Measurements from ENCODE around the gene MAP2. TPM values are rescaled to one million over a fixed set of nuclear protein-coding genes. Genes with fewer than 3 reads are reported as not detected.

The MAP2 gene
- total RNA-seq, 2 experiments from 2014 or later, result not detected

- POLR2A ChIA-PET, result interaction anchor here (0.6 kb wide), 1 partner anchor 197 kb away, joined by 4 read pairs; no protein-coding TSS in a partner anchor
- H3K9me3 Mint-ChIP-seq, result no peaks in the 10 kb centered on the region
- no peaks in the 10 kb centered on the region for H3K36me3 Mint-ChIP-seq
- no peaks in the 10 kb centered on the region for H3K27me3 Mint-ChIP-seq
- no peak overlapping the region for H3K27ac Mint-ChIP-seq
- no peak overlapping the region for H3K4me3 Mint-ChIP-seq
- DNase-seq (no peak), ATAC-seq (ENCODE audit: low read depth) (no peak)
- H3K4me1 Mint-ChIP-seq, result no peaks in the 10 kb centered on the region
Measured at GRCh38 chr2:209451209-209451834, 27.5 kb downstream of the MAP2 start.

- H3K4me3 Mint-ChIP-seq, result no peak overlapping the region
- H3K36me3 Mint-ChIP-seq, result no peaks in the 10 kb centered on the region
- H3K4me1 Mint-ChIP-seq, result no peaks in the 10 kb centered on the region
- POLR2A ChIA-PET, result no interaction called here
- H3K9me3 Mint-ChIP-seq, result no peaks in the 10 kb centered on the region
- DNase-seq, result no peak
- no peak overlapping the region for H3K27ac Mint-ChIP-seq
- no peaks in the 10 kb centered on the region for H3K27me3 Mint-ChIP-seq
- no peak for ATAC-seq (ENCODE audit: low read depth)
Measured at GRCh38 chr2:209456489-209456888, 32.6 kb downstream of the MAP2 start.

GRCh38 chr2:209458008-209458979, 34.4 kb downstream of the MAP2 start:
- DNase-seq (no peak), ATAC-seq (ENCODE audit: low read depth) (no peak)
- Mint-ChIP-seq H3K27me3 (no peaks in the 10 kb centered on the region), H3K36me3 (no peaks in the 10 kb centered on the region), H3K4me1 (no peaks in the 10 kb centered on the region), H3K9me3 (no peaks in the 10 kb centered on the region), H3K27ac (no peak overlapping the region), H3K4me3 (no peak overlapping the region)
- POLR2A ChIA-PET, result no interaction called here

- H3K9me3 Mint-ChIP-seq, result no peaks in the 10 kb centered on the region
- no peaks in the 10 kb centered on the region for H3K4me1 Mint-ChIP-seq
- POLR2A ChIA-PET, result no interaction called here
- no peak overlapping the region for H3K27ac Mint-ChIP-seq
- H3K4me3 Mint-ChIP-seq, result no peak overlapping the region
- ATAC-seq (ENCODE audit: low read depth) (no peak), DNase-seq (no peak)
- no peaks in the 10 kb centered on the region for H3K36me3 Mint-ChIP-seq
- no peaks in the 10 kb centered on the region for H3K27me3 Mint-ChIP-seq
Measured at GRCh38 chr2:209459359-209459758, 35.5 kb downstream of the MAP2 start.

GRCh38 chr2:209460151-209460761, 36.4 kb downstream of the MAP2 start:
- POLR2A ChIA-PET, result no interaction called here
- no peak overlapping the region for H3K27ac Mint-ChIP-seq
- H3K4me3 Mint-ChIP-seq, result no peak overlapping the region
- DNase-seq, result no peak
- no peaks in the 10 kb centered on the region for H3K36me3 Mint-ChIP-seq
- ATAC-seq (ENCODE audit: low read depth), result no peak
- H3K27me3 Mint-ChIP-seq, result no peaks in the 10 kb centered on the region
- H3K9me3 Mint-ChIP-seq, result no peaks in the 10 kb centered on the region
- no peaks in the 10 kb centered on the region for H3K4me1 Mint-ChIP-seq

- no peak for DNase-seq
- no peak overlapping the region for H3K27ac Mint-ChIP-seq
- H3K27me3 Mint-ChIP-seq, result no peaks in the 10 kb centered on the region
- no peaks in the 10 kb centered on the region for H3K4me1 Mint-ChIP-seq
- POLR2A ChIA-PET, result no interaction called here
- H3K4me3 Mint-ChIP-seq, result no peak overlapping the region
- no peak for ATAC-seq (ENCODE audit: low read depth)
- no peaks in the 10 kb centered on the region for H3K36me3 Mint-ChIP-seq
- no peaks in the 10 kb centered on the region for H3K9me3 Mint-ChIP-seq
Measured at GRCh38 chr2:209463226-209463625, 39.4 kb downstream of the MAP2 start.

- no peak for ATAC-seq (ENCODE audit: low read depth)
- no peak overlapping the region for H3K4me3 Mint-ChIP-seq
- DNase-seq, result no peak
- no peaks in the 10 kb centered on the region for H3K27me3 Mint-ChIP-seq
- H3K4me1 Mint-ChIP-seq, result no peaks in the 10 kb centered on the region
- no peaks in the 10 kb centered on the region for H3K36me3 Mint-ChIP-seq
- H3K9me3 Mint-ChIP-seq, result no peaks in the 10 kb centered on the region
- H3K27ac Mint-ChIP-seq, result no peak overlapping the region
- POLR2A ChIA-PET, result no interaction called here
Measured at GRCh38 chr2:209463835-209464234, 40.0 kb downstream of the MAP2 start.

- POLR2A ChIA-PET, result no interaction called here
- Mint-ChIP-seq H3K36me3 (no peaks in the 10 kb centered on the region), H3K27ac (no peak overlapping the region), H3K27me3 (no peaks in the 10 kb centered on the region), H3K9me3 (no peaks in the 10 kb centered on the region), H3K4me3 (no peak overlapping the region), H3K4me1 (no peaks in the 10 kb centered on the region)
- ATAC-seq (ENCODE audit: low read depth) (no peak), DNase-seq (no peak)
Measured at GRCh38 chr2:209468846-209469245, 45.0 kb downstream of the MAP2 start.

GRCh38 chr2:209469481-209469880, 45.6 kb downstream of the MAP2 start:
- ATAC-seq (ENCODE audit: low read depth) (no peak), DNase-seq (no peak)
- Mint-ChIP-seq H3K4me1 (no peaks in the 10 kb centered on the region), H3K27ac (no peak overlapping the region), H3K36me3 (no peaks in the 10 kb centered on the region), H3K9me3 (no peaks in the 10 kb centered on the region), H3K4me3 (no peak overlapping the region), H3K27me3 (no peaks in the 10 kb centered on the region)
- POLR2A ChIA-PET, result no interaction called here

- Mint-ChIP-seq H3K4me3 (no peak overlapping the region), H3K4me1 (no peaks in the 10 kb centered on the region), H3K27me3 (no peaks in the 10 kb centered on the region), H3K36me3 (no peaks in the 10 kb centered on the region), H3K27ac (no peak overlapping the region), H3K9me3 (no peaks in the 10 kb centered on the region)
- no peak for DNase-seq
- ATAC-seq (ENCODE audit: low read depth), result no peak
- POLR2A ChIA-PET, result no interaction called here
Measured at GRCh38 chr2:209470466-209470865, 46.6 kb downstream of the MAP2 start.

GRCh38 chr2:209471037-209471436, 47.2 kb downstream of the MAP2 start:
- POLR2A ChIA-PET, result no interaction called here
- Mint-ChIP-seq H3K27ac (no peak overlapping the region), H3K4me3 (no peak overlapping the region), H3K9me3 (no peaks in the 10 kb centered on the region), H3K4me1 (no peaks in the 10 kb centered on the region), H3K36me3 (no peaks in the 10 kb centered on the region), H3K27me3 (no peaks in the 10 kb centered on the region)
- ATAC-seq (ENCODE audit: low read depth) (no peak), DNase-seq (no peak)

GRCh38 chr2:209472112-209472832, 48.4 kb downstream of the MAP2 start:
- no peaks in the 10 kb centered on the region for H3K4me1 Mint-ChIP-seq
- H3K27ac Mint-ChIP-seq, result no peak overlapping the region
- no peaks in the 10 kb centered on the region for H3K36me3 Mint-ChIP-seq
- H3K27me3 Mint-ChIP-seq, result no peaks in the 10 kb centered on the region
- H3K9me3 Mint-ChIP-seq, result no peaks in the 10 kb centered on the region
- no peak for ATAC-seq (ENCODE audit: low read depth)
- H3K4me3 Mint-ChIP-seq, result no peak overlapping the region
- POLR2A ChIA-PET, result no interaction called here
- DNase-seq, result no peak

GRCh38 chr2:209472871-209473270, 49.0 kb downstream of the MAP2 start:
- Mint-ChIP-seq H3K27ac (no peak overlapping the region), H3K27me3 (no peaks in the 10 kb centered on the region), H3K36me3 (no peaks in the 10 kb centered on the region), H3K4me1 (no peaks in the 10 kb centered on the region), H3K9me3 (no peaks in the 10 kb centered on the region), H3K4me3 (no peak overlapping the region)
- ATAC-seq (ENCODE audit: low read depth), result no peak
- POLR2A ChIA-PET, result no interaction called here
- no peak for DNase-seq

All from activated naive CD8-positive, alpha-beta T cell treated with anti-CD3 and anti-CD28 coated beads, Interleukin-2, amount 10 ng/mL, durations not matched to agents 7 days and 5 days (primary cell).